HG02588 (cell line): ENCODE results near the gene DLG1.

Experiments
- ATAC-seq: cut with Tn5 transposase; IDR thresholded peaks from one replicate; pipeline ENCODE4 v1.9.1; 2021; ENCODE audit warnings: mild to moderate bottlenecking, moderate library complexity; ENCODE audit not compliant: unreplicated experiment

The DLG1 gene

DNA sequence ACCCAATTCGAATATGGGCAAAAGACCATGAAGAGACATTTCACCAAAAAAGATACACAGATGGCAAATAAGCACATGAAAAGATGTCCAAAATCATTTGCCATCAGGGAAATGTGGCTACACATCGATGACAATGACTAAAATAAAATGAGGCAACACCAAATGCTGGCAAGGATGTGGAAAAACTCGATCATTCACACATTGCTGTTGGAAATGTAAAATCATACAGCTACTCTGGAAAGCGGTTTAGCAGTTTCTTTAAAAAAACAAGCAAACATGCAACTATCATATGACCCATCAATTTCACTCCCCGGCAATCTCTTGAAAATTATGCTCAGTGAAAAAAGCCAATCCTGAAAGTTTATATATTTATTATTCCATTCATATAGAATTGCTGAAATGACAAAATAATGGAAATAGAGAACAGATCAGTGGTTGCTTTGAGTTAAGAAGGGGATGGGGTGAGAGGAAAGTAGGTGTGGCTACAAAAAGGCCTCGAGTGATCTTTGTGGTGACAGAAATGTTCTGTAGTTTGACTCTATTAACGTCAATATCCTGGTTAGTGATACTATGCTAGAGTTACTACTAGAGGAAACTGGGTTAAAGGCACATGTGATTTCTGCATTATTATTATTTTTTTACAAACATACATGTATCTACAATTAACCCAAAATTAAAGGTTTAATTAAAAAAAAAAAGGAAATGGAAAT is 45.0 kb downstream of the DLG1 start:
- ATAC-seq: no peak

DNA sequence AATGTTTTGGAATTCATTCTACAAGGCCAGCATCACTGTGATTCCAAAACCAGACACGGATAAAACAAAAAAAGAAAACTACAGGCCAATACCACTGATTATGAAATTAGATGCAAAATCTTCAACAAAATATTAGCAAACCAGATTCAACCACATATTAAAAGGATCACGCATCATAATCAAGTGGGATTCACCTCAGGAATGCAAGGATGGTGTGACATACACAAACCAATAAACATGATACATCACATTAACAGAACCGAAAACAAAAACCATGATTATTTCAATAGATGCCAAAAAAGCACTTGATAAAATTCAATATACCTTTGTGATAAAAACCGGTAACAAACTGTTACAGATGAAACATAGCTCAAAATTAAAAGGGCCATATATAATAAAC is 48.9 kb downstream of the DLG1 start:
- ATAC-seq: no peak

DNA sequence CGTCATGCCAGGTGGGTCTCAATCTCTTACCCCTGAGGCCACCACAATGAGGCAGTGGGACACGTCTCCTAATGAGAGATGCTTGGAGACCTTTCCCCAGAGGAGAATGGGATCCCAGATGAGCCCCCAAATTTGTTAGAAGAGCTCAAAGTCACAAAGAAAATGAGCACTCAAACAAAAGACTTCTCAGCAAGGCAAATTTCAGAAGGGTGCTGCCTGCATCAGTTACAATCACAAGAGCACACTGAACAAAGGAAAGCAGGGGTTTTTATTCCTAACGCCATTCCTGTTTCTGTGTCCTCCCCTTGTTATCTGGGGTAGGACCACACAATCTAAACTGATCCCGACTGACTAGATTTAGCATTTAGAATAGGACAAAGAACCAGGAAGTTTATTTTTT is 50.1 kb downstream of the DLG1 start:
- no peak for ATAC-seq

DNA sequence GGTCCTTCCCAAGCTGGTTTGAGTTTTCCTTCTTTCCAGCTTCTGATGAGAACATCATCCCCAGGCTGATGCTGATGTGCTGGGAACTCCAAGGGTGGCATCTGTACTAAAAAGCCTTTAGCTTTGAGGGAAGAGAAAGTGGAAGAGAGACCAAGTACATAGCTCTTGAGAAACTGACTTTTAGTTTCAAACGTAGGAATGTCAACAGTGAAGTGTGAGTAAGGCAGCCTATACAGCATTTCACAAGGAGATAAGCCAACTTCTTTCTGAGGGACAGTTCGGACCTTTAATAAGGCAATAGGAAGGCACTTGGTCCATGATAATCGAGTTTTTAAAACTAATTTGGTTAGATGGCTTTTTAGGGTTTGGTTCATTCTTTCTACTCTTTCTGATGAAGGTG is 53.7 kb downstream of the DLG1 start:
- ATAC-seq: no peak

DNA sequence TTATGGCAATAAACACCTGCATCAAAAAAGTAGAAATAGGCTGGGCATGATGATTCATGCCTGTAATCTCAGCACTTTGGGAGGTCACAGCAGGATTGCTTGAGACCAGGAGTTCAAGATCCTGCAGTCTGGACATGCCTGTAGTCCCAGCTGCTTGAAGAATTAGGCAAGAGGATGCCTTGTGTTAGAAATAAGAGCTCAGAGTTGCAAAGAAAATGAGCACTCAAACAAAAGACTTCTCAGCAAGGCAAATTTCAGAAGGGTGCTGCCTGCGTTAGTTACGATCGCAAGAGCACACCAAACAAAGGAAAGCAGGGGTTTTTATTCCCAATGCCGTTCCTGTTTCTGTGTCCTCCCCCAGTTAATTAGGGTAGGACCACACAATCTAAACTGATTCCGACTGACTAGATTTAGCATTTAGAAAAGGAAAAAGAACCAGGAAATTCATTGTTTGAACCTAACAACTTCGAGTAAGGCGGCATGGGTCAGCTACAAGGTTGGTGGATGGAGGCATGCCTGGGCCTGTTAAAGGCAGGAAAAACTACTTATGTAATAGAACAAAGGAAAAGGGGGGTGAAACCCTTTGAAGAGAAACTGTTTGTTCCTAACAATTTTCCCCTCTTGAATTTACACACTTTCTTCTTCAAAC is 55.5 kb downstream of the DLG1 start:
- ATAC-seq: no peak

DNA sequence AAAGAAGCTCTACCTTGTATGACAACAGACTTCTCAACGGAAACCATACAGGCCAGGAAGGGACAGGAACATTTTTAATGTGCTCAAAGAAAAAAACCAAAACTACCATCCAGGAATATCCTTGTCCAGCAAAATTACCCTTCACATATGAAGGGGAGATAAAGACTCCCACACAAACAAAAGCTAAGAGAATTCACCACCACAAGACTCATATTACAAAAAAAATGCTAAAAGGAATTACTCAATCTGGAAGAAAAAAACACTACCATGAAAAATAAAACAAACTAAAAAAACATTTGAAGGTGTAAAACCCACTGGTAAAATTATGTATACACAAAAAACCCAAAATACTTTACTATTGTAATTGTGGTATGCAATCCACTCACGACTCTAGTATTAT is 57.2 kb downstream of the DLG1 start:
- ATAC-seq: no peak

DNA sequence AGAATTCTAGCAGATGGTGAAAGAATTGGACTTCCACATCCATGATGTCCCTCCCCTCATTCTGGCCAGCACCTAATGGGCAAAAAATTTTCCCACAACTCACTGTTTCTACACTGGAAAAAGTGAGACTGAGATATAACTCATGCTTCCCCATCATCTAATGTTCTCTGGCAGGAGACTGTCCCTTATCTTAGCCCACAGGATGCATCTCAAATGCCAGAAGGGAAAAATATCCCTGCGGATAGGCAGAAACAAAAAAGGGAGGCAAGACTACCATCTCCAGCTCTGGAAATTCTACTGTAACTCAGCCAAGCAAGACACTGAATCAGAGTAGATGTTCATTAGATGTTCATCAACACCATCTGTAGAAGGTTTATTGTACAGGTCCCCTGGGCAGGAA is 58.6 kb downstream of the DLG1 start:
- ATAC-seq: no peak

DNA sequence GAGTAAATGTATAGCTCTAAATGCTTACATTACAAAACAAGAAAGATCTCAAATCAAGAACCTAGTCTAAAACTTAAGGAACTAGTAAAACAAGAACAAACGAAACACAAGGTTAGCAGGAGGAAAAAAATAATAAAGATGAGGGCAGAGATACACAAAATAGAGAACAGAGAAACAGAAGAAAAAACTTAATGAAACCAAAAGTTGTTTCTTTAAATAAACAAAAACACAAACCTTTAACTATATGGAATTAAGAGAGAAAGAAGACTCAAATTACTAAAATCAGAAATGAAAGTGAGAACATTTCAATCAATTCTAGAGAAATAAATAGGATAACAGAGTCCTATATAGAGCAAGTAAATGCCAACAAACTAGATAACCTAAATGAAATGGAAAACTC is 59.6 kb downstream of the DLG1 start:
- ATAC-seq: no peak

DNA sequence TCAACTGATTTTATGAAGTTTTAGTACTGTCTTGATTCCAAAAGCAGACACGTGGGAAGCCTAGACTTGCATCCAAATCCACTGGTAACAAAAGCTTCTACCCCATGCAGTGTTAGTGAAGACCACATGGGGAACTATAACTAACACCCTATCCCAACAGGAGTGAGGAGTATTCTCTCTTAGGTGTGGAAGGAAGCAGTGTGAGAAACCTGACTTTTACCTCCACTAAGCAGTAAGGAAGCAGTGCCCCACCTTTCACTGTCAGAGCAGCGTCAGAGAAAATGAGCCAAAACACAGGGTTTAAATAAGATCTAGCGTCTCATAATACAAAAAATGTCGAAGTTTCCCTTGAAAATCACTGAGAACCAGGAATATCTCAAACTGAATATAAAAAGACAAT is 60.5 kb downstream of the DLG1 start:
- ATAC-seq: no peak

DNA sequence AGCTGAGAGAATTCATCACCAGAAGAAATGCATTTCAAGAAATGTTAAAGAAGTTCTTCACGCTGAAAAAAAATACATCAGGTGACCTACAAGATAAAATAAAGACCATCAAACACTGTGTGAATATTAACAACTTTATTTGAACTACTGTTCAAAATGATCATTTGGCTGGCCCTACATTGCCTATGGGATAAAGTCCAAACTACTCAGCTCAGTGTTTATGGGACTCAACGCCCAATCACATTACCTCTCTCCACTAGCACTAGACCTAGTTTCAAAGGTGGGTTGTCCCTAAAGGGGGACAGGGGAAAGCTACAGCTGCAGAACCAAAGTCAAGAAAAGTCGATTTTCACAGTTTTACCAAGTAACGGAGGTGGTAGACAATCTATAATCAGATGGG is 62.0 kb downstream of the DLG1 start:
- no peak for ATAC-seq

DNA sequence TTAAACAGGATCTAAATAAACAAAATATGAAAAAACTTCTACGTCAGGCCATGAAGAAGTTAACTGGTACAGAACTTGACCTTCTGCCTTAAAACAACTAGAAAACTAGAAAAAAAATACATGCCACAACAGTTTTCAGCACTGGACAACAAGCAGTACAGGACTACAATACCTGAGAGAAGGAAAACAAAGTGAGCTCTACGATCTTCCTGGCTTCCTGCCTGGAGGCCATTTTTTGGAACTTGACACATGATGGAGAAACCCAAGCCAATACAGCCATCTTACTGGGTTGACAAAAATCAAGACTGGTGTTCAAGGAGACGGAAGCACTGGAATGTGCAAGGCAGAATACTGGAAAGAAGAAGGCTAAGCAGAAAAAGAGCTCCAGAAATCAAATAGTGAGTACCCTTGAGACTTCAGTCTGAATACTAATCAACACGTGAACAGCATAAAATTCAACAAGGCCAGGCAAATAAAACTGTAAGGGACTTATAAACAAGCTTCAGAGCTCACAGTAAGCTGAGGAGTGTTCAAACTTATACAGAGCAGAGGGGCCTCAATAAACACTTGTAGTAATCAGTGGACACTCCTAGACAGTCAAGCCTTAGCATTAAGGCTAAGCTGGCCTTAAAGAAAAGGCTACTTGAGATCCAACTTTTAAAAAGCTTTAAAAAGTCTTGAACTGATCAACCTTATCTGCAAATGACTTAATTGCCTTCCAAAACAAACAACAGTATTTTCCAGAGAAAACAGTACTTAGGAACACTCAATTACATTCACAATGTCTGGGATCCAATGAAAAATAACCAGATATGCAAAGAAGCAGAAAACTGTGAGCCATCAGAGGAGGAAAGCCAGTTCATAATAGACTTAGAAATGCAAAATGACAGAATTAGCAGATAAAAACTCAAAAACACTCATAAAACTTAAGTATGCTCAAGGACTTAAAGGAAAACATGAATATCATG is 63.2 kb downstream of the DLG1 start:
- ATAC-seq: no peak

DNA sequence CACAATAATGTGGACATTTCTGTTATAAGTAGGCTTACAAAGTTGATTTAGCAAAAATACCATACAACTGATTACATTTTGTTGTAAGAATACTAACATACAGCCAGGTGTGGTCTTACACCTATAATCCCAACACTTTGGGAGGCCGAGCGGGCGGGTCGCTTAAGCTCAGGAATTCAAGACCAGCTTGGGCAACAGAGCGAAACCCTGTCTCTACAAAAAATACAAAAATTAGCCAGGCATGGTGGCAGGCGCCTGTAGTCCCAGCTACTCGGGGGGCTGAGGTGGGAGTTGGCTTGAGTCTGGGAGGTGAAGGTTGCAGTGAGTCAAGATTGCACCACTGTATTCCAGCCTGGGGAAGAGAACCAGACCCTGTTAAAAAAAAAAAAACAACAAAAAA is 67.1 kb downstream of the DLG1 start:
- ATAC-seq: no peak

DNA sequence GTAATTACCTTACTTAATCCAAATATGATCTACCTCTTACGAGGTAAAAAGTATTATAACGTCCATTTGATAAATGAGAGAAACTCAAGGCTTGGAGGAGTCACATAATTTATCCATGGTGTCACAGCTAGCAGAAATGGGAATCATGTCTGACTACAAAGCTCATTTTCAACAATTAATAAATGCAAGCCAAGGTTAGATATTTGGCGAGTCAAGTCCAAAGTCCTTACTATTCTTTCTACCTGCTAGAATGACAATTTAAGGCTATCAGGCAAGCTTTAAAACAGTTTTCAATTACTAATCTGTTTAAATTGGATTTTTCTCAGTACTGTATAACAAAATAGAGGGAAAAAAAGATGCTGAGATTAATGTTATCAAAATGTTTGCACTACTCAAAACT is 68.6 kb downstream of the DLG1 start:
- ATAC-seq: no peak

DNA sequence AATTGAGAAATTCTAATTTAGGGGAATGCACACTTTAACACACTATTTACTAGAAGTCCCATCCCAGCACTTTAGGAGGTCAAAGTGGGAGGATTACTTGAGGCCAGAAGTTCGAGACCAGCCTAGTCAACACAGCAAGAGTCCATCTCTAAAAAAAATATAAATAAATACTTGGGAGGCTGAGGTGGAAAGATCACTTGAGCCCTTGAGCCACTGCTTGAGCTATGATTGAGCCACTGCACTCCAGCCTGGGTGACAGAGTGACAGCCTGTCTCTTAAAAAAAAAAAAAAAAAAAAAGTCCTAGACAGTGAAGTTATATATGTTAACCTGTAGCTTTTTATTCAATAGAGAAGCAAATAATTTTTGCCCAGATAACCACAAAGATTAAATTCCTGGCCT is 69.2 kb downstream of the DLG1 start:
- ATAC-seq: no peak

DNA sequence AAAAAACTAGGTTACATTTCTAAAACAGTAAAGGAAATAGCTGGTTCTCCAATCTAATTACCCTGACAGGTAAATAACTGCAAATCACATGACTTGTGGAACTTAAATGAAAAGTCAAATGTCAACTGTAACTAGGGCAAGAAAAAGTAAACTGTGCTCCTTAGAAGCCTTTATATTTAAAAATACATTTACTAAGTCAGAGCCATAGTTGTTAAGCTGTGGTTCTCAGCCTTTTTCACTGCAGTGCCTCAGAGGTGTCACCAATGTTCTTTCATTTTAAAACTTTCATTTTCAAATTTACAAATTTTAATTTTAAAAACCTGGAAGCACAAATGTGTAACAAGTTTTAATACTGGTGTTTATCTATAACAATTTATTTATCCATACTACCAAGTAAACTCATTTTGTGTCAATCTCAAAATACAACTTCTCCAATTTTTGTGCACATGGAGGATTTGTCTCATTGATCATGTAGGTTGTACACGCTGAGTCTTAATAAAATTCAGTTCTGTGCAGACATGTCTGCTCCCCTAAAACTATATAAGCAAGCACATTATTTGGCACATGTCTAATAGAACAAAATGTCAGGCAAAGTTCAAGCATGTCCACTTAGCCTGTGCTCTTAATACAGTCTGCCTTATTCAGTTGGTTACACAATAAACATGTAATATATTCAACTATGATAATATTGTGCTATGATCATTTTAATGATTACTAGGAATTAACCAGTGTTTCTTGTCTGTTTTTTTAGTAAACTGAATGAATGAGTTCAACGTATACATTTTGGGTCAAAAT is 70.4 kb downstream of the DLG1 start:
- no peak for ATAC-seq

DNA sequence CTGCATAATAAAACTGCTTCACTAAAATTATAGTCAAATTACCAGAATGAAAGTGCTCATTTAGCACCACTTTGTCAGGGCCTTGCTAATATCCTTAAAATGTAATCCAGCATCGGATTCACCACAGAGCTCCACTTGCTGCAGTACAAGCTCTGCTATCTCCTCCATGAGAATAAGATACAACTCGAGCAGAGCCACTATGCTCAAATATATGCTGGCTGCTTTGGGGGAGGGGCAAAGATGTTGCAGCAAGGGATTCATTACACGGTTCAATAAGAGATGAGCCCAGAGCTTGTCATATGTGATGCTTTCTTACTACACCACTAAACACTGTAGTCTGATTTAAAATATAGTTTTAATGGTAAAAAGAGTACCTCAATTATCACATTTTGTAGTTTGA is 72.2 kb downstream of the DLG1 start:
- no peak for ATAC-seq

DNA sequence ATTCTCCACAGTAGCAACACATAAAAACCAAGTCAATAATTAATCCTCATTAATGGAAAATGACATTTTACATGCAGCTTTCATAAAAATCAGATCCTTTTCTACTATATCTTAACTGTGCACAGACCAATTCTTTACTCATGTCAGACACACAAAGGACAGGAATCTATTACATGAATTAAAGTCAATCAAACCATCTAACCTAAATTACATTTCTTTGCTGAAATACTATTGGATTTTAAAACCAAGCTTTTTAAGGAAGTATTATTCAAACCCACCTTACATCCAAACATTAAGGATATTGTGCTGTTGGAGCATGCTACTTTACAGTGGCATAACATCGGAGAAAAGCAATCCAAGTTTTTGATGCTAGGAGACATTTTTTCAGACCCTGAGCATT is 72.8 kb downstream of the DLG1 start:
- ATAC-seq: no peak

DNA sequence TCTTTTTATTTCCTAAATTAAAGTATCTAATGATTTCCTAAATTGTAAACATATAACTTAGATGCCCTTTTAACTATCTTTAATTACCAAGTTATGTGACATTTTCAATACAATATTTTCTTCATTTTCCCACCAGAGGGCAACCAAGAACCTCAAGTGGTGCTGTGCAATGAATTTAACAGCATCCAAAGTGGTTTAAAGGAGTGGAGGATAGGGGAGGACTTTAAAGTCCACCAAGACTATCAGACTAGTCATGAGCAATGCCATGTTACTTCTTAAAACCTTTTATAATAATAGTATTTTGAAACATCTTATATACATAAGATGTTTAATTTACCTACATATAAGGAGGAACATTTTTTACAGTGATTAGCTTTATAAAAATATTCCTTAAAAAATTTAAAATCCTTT is 74.4 kb downstream of the DLG1 start:
- ATAC-seq: no peak

DNA sequence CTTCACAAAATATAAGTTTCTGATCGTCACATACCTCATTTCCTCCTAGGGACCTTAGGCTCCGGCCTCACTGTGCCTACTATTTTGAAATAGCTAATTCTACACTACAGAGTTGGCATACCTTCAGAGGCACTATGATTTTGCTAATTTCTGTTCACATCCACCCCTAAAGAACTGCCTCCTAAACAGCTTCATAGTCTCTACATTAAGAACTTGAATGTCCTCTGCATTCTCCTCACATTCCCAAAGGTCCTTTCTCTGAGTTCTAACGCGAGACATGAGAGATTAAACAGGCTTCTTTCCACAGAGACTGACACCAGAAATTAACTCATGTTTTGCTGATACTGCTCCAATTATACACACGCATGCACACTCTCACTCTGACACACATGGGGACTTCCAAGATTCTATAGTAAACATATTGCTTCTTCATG is 75.5 kb downstream of the DLG1 start:
- ATAC-seq: no peak

DNA sequence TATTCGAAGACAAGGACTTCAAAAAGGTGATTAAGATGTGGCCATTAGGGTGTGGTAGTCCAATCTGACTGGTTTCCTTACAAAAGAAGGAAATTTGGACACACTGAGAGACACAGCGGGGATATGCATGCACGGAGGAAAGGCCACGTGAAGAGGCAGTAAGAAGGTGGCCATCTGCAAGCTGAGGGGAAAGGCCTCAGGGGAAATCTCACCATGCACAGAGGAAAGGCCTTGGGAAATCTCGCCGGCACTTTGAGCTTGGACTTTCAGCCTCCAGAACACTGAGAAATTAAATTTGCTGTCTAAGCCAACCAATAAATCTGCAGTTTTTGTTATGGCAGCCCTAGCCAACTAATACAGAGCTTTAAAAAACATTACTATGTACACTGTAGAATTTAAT is 78.8 kb downstream of the DLG1 start:
- ATAC-seq: no peak

DNA sequence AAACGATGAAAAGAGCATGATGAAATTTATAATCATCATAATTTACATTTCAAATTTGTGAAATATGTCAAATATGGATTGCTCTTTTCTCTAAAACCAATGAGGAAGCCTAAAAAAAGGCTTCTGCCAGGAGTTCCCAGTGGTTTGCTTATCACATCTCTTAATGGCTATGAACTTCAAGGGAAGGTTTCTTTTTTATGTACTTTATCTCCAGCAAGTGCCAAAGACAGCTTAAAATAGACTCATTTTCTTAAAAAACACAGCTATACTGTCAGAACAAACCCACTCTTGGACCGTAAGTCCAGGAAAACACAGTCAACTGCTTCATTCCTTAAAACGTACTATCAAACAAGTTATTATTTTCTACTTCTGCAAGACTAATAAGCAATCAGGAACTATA is 80.2 kb downstream of the DLG1 start:
- ATAC-seq: no peak
